ENCODE data around the gene OR6A2. TPM values are rescaled to one million over a fixed set of nuclear protein-coding genes. Genes with fewer than 3 reads are reported as not detected.

Gene OR6A2
- total and polyA plus RNA-seq, 2 of the 8 experiments (the other 6 are each of a cell fraction or from before 2014, with no cell fraction given) = 0.14 to 0.20 TPM

DNA sequence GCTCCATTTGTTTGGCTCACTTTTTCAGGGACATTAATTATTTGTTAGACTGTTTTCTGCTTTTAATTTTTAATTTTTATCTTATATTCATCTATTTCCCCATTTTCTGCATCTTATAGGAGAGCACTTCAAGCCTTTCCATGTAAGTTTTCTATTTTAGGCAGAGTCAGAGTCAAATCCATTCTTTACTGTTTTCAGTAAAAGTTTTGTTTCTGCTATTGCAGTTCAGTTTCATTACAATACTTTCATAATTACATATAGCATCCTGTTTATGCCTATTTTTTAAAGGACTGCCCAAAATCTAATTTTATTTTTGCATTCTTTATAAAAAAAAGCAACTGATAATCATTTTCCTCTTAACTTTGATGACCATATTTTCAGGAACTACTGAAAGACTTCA, 42.2 kb upstream of the OR6A2 start:
- Histone ChIP-seq H3K36me3 (ENCODE audit: control insufficient read depth in 2 of 4, insufficient read depth in 4 of 4, low read length in 3 of 4) (no peaks in the 10 kb centered on the region), H4K20me1 (replicated peaks in 1 of 2; ENCODE audit: control insufficient read depth in 1 of 2, insufficient read depth in 2 of 2, low read length in 2 of 2) (no peaks in the 10 kb centered on the region), H3K23me2 (ENCODE audit: low read depth, low read length) (no peaks in the 10 kb centered on the region), H3K14ac (ENCODE audit: insufficient read length) (no peak overlapping the region), H3K79me2 (ENCODE audit: control insufficient read depth in 1 of 2, insufficient read depth in 2 of 2, low read length in 2 of 2) (no peaks in the 10 kb centered on the region), H3K4ac (replicated peaks; ENCODE audit: insufficient read length, low read depth, low read length) (no peak overlapping the region), H2BK20ac (ENCODE audit: low read length) (no peak overlapping the region), H3K79me1 (ENCODE audit: low read depth, low read length) (no peaks in the 10 kb centered on the region), H2BK5ac (ENCODE audit: low read depth, low read length) (no peak overlapping the region), H2BK120ac (replicated peaks; ENCODE audit: low read depth, low read length) (no peak overlapping the region), H3K23ac (ENCODE audit: insufficient read length) (no peak overlapping the region), H3K9me3 (ENCODE audit: insufficient read depth in 2 of 2, low read depth in 1 of 2, low read length in 1 of 2) (no peaks in the 10 kb centered on the region; a peak in 1 of 4 replicates), H2AK5ac (ENCODE audit: low read depth, low read length) (no peak overlapping the region), H2BK15ac (ENCODE audit: low read length) (no peak overlapping the region), H2BK12ac (ENCODE audit: low read depth, low read length) (no peak overlapping the region), H2AFZ (ENCODE audit: low read length) (no peak overlapping the region), H3K9ac (replicated peaks in 1 of 4; ENCODE audit: extremely low read depth in 1 of 4, low read depth in 3 of 4, low read length in 3 of 4) (no peak overlapping the region), H3K27me3 (replicated peaks in 1 of 4; ENCODE audit: control insufficient read depth in 3 of 4, extremely low read depth in 1 of 4, insufficient read depth in 3 of 4, low read length in 3 of 4) (no peaks in the 10 kb centered on the region), H4K91ac (replicated peaks; ENCODE audit: insufficient read length, low read length) (no peak overlapping the region), H3K27ac (ENCODE audit: low read depth, low read length) (no peak overlapping the region), H3K56ac (replicated peaks; ENCODE audit: insufficient read length, low read depth, low read length) (no peak overlapping the region), H3K18ac (ENCODE audit: extremely low read depth, low read length) (no peak overlapping the region), H3K4me3 (ENCODE audit: extremely low read depth in 1 of 4, insufficient read depth in 2 of 4, low read depth in 3 of 4, low read length in 4 of 4) (no peak overlapping the region), H3K4me1 (replicated peaks in 1 of 4; ENCODE audit: control insufficient read depth in 3 of 4, insufficient read depth in 4 of 4, low read length in 3 of 4) (peaks cover 0 to 3% (median 0%) of the 10 kb centered on the region in 4 experiments; a peak in 1 of 7 replicates), H4K5ac (ENCODE audit: insufficient read length, low read depth, low read length) (no peak overlapping the region), H4K8ac (ENCODE audit: extremely low read depth, insufficient read depth, low read length) (no peak overlapping the region), H3K4me2 (ENCODE audit: insufficient read depth in 1 of 2, low read depth in 2 of 2, low read length in 2 of 2) (no peak overlapping the region)
- FAIRE-seq (no peak), DNase-seq (ENCODE audit: low read depth in 1 of 2, low spot score in 2 of 2) (no peak)
- TF ChIP-seq POLR2AphosphoS5 (IDR thresholded peaks at IDR 0.05; ENCODE audit: low read depth, low read length) = no peak
- POLR2A ChIA-PET (ENCODE audit: partially characterized antibody) = no interaction called here
- CTCF ChIA-PET (ENCODE audit: partially characterized antibody) = no interaction called here

All from H1 (cell line).